GM12874 (cell line): Measurements from ENCODE around the gene TCAIM.

Experiments
- TF ChIP-seq, protein P1 (sequence below): IDR thresholded peaks from 2 replicates; pipeline ENCODE4 v1.5.1; 2011; ENCODE audit warnings: low read depth, mild to moderate bottlenecking, control low read depth, low read length, moderate library complexity; ENCODE audit not compliant: insufficient read depth

The TCAIM gene

GRCh38 chr3:44402548-44402947, 64.0 kb downstream of the TCAIM start:
- TF ChIP-seq, protein P1, sequence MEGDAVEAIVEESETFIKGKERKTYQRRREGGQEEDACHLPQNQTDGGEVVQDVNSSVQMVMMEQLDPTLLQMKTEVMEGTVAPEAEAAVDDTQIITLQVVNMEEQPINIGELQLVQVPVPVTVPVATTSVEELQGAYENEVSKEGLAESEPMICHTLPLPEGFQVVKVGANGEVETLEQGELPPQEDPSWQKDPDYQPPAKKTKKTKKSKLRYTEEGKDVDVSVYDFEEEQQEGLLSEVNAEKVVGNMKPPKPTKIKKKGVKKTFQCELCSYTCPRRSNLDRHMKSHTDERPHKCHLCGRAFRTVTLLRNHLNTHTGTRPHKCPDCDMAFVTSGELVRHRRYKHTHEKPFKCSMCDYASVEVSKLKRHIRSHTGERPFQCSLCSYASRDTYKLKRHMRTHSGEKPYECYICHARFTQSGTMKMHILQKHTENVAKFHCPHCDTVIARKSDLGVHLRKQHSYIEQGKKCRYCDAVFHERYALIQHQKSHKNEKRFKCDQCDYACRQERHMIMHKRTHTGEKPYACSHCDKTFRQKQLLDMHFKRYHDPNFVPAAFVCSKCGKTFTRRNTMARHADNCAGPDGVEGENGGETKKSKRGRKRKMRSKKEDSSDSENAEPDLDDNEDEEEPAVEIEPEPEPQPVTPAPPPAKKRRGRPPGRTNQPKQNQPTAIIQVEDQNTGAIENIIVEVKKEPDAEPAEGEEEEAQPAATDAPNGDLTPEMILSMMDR: no peak

DNA sequence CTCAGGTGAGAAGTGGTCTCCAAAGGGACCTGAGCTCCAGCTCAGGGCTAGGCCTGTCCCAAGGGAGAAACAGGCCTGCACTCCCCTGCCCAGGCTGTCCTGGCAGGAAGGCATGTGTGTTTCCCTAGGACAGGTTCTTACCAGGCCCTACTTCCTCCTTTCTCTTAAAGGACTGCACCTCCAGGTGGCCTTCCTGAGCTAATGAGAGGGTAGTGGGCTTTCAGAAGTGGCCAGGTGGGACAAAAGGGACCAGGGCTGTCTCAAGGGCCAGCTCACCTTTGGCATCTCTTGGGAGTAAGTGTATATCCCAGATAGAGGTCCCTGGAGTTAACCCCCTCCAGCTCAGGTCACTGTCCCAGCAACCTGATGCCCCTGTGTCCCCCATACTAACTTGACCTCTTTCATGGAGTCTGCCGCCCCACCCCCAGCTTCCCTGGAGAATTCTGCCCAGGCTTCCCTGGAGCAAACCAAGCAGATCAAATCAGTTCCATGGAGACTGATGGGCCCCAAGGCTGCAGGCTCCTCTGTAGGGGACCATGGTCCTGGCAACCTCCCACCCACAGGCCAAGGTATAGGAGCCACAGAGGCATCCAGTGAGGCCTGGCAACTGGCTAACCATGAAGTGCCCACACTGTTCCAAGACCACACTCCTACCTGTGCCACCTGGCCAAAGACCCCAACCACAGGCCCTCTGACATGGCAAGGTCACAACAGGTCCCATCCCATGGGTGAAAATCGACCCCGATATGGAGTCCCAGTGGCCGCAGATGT, 71.3 kb downstream of the TCAIM start:
- TF ChIP-seq, protein P1: no peak

- TF ChIP-seq, protein P1: no peak
These were observed 72.6 kb downstream of the TCAIM start for GRCh38 chr3:44411031-44411645.

DNA sequence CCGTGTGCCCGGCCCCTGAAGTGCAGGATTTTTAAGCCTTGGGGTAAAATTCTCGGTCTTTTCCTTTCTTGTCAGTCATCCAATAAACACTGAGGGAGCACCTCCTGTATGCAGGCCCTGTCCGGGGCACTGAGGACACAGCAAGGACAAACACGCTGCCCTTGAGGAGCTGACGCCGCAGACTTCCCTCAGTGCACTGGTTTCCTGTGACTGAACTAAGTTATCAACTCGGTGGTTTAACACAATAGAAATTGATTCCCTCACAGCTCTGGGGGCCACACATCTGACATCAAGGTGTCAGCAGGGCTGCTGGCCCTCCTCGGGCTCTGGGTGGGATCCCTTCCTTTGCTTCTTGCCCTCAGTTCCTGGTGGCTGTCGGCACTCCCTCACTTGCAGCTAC, 73.8 kb downstream of the TCAIM start:
- TF ChIP-seq, protein P1: no peak

DNA sequence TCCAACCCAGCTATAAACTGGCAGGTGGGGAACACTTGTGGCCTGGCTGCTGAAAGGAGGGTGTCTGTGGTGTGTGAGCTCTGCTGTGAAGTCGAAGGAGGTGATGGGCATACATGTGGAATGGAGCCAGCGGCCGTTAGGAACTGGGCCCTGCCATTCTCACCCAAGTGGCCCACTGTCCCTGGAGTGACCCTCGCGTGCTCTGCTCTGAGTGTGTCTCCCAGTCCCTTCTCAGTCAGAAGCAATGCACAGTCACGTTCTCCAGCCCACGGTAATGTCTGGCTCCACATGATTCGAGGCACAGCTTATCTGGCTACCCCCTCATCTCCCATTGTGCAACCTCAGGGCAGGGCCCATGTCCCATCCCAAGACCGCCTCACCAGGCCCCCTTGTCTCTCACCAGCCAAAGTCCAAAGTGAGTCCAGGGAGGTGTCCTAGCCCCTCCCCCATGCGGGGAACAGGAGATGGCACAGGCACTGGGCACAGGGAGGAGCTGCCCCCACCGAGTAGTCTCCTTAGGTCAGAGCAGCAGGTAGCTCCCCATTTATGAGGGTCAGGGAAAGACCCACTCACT, 76.0 kb downstream of the TCAIM start:
- TF ChIP-seq, protein P1: no peak

DNA sequence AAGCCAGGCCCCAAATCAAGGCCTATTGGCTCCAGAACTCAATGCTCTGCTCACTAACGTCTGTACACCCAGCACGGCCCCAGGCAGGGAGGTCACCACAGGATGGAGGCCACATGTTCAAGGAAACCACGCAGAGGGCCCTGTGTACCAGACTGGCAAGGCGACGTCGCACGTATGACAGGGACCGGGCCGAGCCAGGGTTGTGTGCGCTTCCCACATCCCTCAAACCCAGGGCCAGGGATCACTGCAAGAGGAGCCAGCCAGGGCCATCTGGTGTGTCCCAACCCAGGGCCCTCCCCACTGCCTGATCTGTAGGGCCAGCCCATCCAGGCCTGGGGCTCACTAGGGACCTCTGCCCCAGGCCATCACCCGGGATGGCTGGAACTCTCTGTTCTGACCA, 76.9 kb downstream of the TCAIM start:
- TF ChIP-seq, protein P1: no peak
